DOHH2 (cell line): ENCODE measurements around the gene ABR.

Experiments used
- H3F3A ChIP-seq: fragments of 200-600 bp; sonication (generic), shearing (Covaris generic); 2 replicates; pipeline ENCODE4 v1.6.0; 2016; ENCODE audit warnings: antibody characterized with exemption, mild to moderate bottlenecking; ENCODE audit not compliant: control insufficient read depth, insufficient read depth
- H3K27ac ChIP-seq: fragments of 200-600 bp; sonication (generic); 2 replicates; pipeline ENCODE4 v1.5.1; 2014; ENCODE audit warnings: low read depth, mild to moderate bottlenecking, low read length, moderate library complexity
- H3K27me3 ChIP-seq: fragments of 200-600 bp; sonication (generic); 2 replicates; pipeline ENCODE4 v1.6.1; 2014; ENCODE audit warnings: mild to moderate bottlenecking, low read length, mixed read lengths; ENCODE audit not compliant: control insufficient read depth
- H3K36me3 ChIP-seq: fragments of 200-600 bp; sonication (generic); 2 replicates; pipeline ENCODE4 v1.6.1; 2014; ENCODE audit warnings: mild to moderate bottlenecking, low read length, moderate library complexity, mixed read lengths; ENCODE audit not compliant: control insufficient read depth
- H3K4me1 ChIP-seq: fragments of 200-600 bp; sonication (generic); 2 replicates; pipeline ENCODE4 v1.6.1; 2014; ENCODE audit warnings: mild to moderate bottlenecking, low read length, mixed read lengths; ENCODE audit not compliant: control insufficient read depth
- H3K4me2 ChIP-seq: fragments of 200-600 bp; sonication (generic); 2 replicates; pipeline ENCODE4 v1.6.0; 2014; ENCODE audit warnings: mild to moderate bottlenecking, low read length, moderate library complexity
- H3K4me3 ChIP-seq: fragments of 200-600 bp; sonication (generic); 2 replicates; pipeline ENCODE4 v1.5.1; 2014; ENCODE audit warnings: mild to moderate bottlenecking, low read length, mixed read lengths
- H3K79me2 ChIP-seq: fragments of 200-600 bp; sonication (generic); 2 replicates; pipeline ENCODE4 v1.6.1; 2014; ENCODE audit warnings: mild to moderate bottlenecking, low read length, mixed read lengths; ENCODE audit not compliant: control insufficient read depth
- H3K9me2 ChIP-seq: fragments of 200-600 bp; sonication (generic); replicated peaks from 2 replicates; pipeline ENCODE4 v1.6.1; 2014; ENCODE audit warnings: mild to moderate bottlenecking, low read length, mixed read lengths; ENCODE audit not compliant: control insufficient read depth
- H3K9me3 ChIP-seq: fragments of 200-600 bp; sonication (generic); 2 replicates; pipeline ENCODE4 v1.6.1; 2014; ENCODE audit warnings: antibody characterized with exemption, low read length, mixed read lengths; ENCODE audit not compliant: control insufficient read depth, insufficient read depth
- H4K20me1 ChIP-seq: fragments of 200-600 bp; sonication (generic); 2 replicates; pipeline ENCODE4 v1.6.0; 2014; ENCODE audit warnings: low read depth, mild to moderate bottlenecking, antibody characterized with exemption, low read length, moderate library complexity; ENCODE audit not compliant: control insufficient read depth, insufficient read depth
- CTCF ChIP-seq: fragments of 200-600 bp; sonication (generic); IDR thresholded peaks from one replicate; pipeline ENCODE4 v1.5.1; 2014; ENCODE audit warnings: antibody characterized with exemption, mild to moderate bottlenecking, low read depth, low read length; ENCODE audit not compliant: poor library complexity, severe bottlenecking
- EZH2phosphoT487 ChIP-seq: fragments of 200-600 bp; sonication (generic); IDR thresholded peaks from 2 replicates; pipeline ENCODE4 v1.6.1; 2017; ENCODE audit warnings: borderline replicate concordance, mild to moderate bottlenecking, antibody characterized with exemption, low read length, moderate library complexity, mixed read lengths

Gene ABR

GRCh38 chr17:954431-955164, 225.2 kb downstream of the ABR start:
- H3K4me1 ChIP-seq: peaks cover 6% of the 10 kb centered on the region
- no peak for TF ChIP-seq EZH2phosphoT487
- TF ChIP-seq CTCF: no peak
- no peaks in the 10 kb centered on the region for H3K36me3 ChIP-seq
- H3K9me3 ChIP-seq: no peaks in the 10 kb centered on the region
- H3F3A ChIP-seq: no peaks in the 10 kb centered on the region
- H3K9me2 ChIP-seq: no peaks in the 10 kb centered on the region
- H3K27me3 ChIP-seq: peaks cover 3% of the 10 kb centered on the region; the same call in 1 of the 2 replicates
- H3K4me2 ChIP-seq: no peak overlapping the region
- no peak overlapping the region for H3K27ac ChIP-seq
- H3K4me3 ChIP-seq: no peak overlapping the region
- no peaks in the 10 kb centered on the region for H4K20me1 ChIP-seq
- no peaks in the 10 kb centered on the region for H3K79me2 ChIP-seq

- Histone ChIP-seq H3K27me3 (peaks cover 3% of the 10 kb centered on the region; the same call in 1 of the 2 replicates), H3K4me1 (peaks cover 6% of the 10 kb centered on the region), H4K20me1 (no peaks in the 10 kb centered on the region), H3K4me2 (no peak overlapping the region), H3K79me2 (no peaks in the 10 kb centered on the region), H3K9me2 (no peaks in the 10 kb centered on the region), H3K9me3 (no peaks in the 10 kb centered on the region), H3K36me3 (no peaks in the 10 kb centered on the region), H3K4me3 (no peak overlapping the region), H3K27ac (no peak overlapping the region), H3F3A (no peaks in the 10 kb centered on the region)
- TF ChIP-seq CTCF (no peak), EZH2phosphoT487 (no peak)
Observed at GRCh38 chr17:953767-954166, 226.0 kb downstream of the ABR start.
